HepG2 (cell line): ENCODE measurements around the gene PSMG3. TPM values are rescaled to one million over a fixed set of nuclear protein-coding genes. Genes with fewer than 3 reads are reported as not detected.

Experiments used
- ATAC-seq: fragments of 200-7000 bp; cut with Tn5 transposase; 3 replicates; pipeline ENCODE4 v1.9.1; 2020; ENCODE audit warnings: mild to moderate bottlenecking, moderate library complexity
- BruUV-seq: library from RNA; stranded (reverse); fragments of 400-500 nt; replicated peaks from 2 replicates; lab custom pipeline; 2021; lab: Mats Ljungman, UMichigan
- CTCF ChIA-PET: fragments of 300-600 bp; formaldehyde crosslinking; extraction: SDS; loops from one replicate; lab custom pipeline; 2021; ENCODE audit warnings: low total read pairs, inconsistent platforms, low intra/inter-chr PET ratio; lab: Yijun Ruan, JAX
- POLR2A ChIA-PET: fragments of 350-600 bp; sonication (Branson Sonifier 250); formaldehyde crosslinking; loops from one replicate; lab custom pipeline; 2020; ENCODE audit warnings: antibody characterized with exemption, inconsistent platforms; lab: Yijun Ruan, JAX
- DNase-seq: peaks from one replicate; pipeline ENCODE4 v3.0.0-alpha.2; 2015; ENCODE audit warnings: low spot score
- FAIRE-seq: peaks from 3 replicates; lab custom pipeline; 2011; peaks lifted over from hg19 to GRCh38; lab: Jason Lieb, UNC
- H2AFZ ChIP-seq: one replicate; pipeline ENCODE4 v1.6.1; 2011; ENCODE audit warnings: low read length, inconsistent platforms
- H3K27ac ChIP-seq: fragments of 300-600 bp; 3 replicates; pipeline ENCODE4 v1.8.0; 2011; ENCODE audit warnings: mixed run types, mild to moderate bottlenecking, mixed read lengths, low read length, inconsistent platforms; ENCODE audit not compliant: insufficient read depth; ENCODE audit errors: extremely low read length
- H3K27me3 ChIP-seq, 2 experiments: fragments of 200-600 bp in 1 of 2; 2 replicates in 1 of 2; 3 replicates in 1 of 2; pipeline versions ENCODE4 v1.6.0 to v1.8.0; 2011; ENCODE audit warnings: low read length in 2 of 2, mild to moderate bottlenecking in 2 of 2, moderate library complexity in 2 of 2, inconsistent platforms in 1 of 2; ENCODE audit not compliant: insufficient read depth in 2 of 2, control insufficient read depth in 1 of 2
- H3K36me3 ChIP-seq, 2 experiments: fragments of 200-600 bp in 1 of 2; replicated peaks in 1 of 2; 2 replicates in 1 of 2; 3 replicates in 1 of 2; pipeline versions ENCODE4 v1.5.1 to v1.8.0; 2011; ENCODE audit warnings: low read length in 2 of 2, inconsistent platforms in 1 of 2; ENCODE audit not compliant: insufficient read depth in 2 of 2, control insufficient read depth in 1 of 2
- H3K4me1 ChIP-seq: 2 replicates; pipeline ENCODE4 v1.5.1; 2012; ENCODE audit warnings: low read length, inconsistent platforms; ENCODE audit not compliant: insufficient read depth
- H3K4me2 ChIP-seq: 2 replicates; pipeline ENCODE4 v1.6.0; 2011; ENCODE audit warnings: low read depth, low read length, inconsistent platforms
- H3K4me3 ChIP-seq, 3 experiments: fragments of 200-600 bp in 1 of 3; sonication (generic), shearing (Covaris generic) in 1 of 3; replicated peaks in 1 of 3; 2 replicates each; pipeline ENCODE4 v1.5.1; 2011 to 2016; ENCODE audit warnings: low read length in 3 of 3, inconsistent platforms in 2 of 3, low read depth in 2 of 3, mild to moderate bottlenecking in 2 of 3, control low read depth in 1 of 3, mixed read lengths in 1 of 3; ENCODE audit not compliant: insufficient read depth in 1 of 3
- H3K79me2 ChIP-seq: one replicate; pipeline ENCODE4 v1.6.1; 2011; ENCODE audit warnings: low read length, inconsistent platforms; ENCODE audit not compliant: insufficient read depth
- H3K9ac ChIP-seq: 2 replicates; pipeline ENCODE4 v1.6.0; 2011; ENCODE audit warnings: mild to moderate bottlenecking, low read depth, low read length, inconsistent platforms; ENCODE audit not compliant: insufficient read depth
- H3K9me3 ChIP-seq: 2 replicates; pipeline ENCODE4 v1.5.1; 2012; ENCODE audit warnings: mild to moderate bottlenecking, low read length
- H4K20me1 ChIP-seq: 2 replicates; pipeline ENCODE4 v1.6.0; 2011; ENCODE audit warnings: inconsistent platforms, mild to moderate bottlenecking, low read length, moderate library complexity; ENCODE audit not compliant: insufficient read depth
- GTF2F1 ChIP-seq: fragments of 150-350 bp; IDR thresholded peaks from 2 replicates; pipeline ENCODE4 v1.6.1; 2014; ENCODE audit warnings: low read length
- HOXA7 ChIP-seq: sonication (generic); formaldehyde crosslinking; IDR thresholded peaks from 2 replicates; pipeline ENCODE4 v1.8.1; 2022; ENCODE audit warnings: mild to moderate bottlenecking, missing genetic modification reagents, moderate library complexity
- MIER3 ChIP-seq: IDR thresholded peaks from 2 replicates; pipeline ENCODE4 v1.6.1; 2016; ENCODE audit warnings: missing compliant biosample characterization, borderline replicate concordance
- RXRB ChIP-seq: IDR thresholded peaks from 2 replicates; pipeline ENCODE4 v1.6.1; 2016; ENCODE audit warnings: borderline replicate concordance, missing genetic modification reagents, missing compliant biosample characterization
- YY1 ChIP-seq: IDR thresholded peaks from 2 replicates; pipeline ENCODE4 v1.6.1; 2011; ENCODE audit warnings: low read length, low read depth, moderate library complexity, mild to moderate bottlenecking; ENCODE audit not compliant: insufficient read depth, insufficient replicate concordance
- ZMYM3 ChIP-seq: sonication (generic); formaldehyde crosslinking; IDR thresholded peaks from 2 replicates; pipeline ENCODE4 v1.5.1; 2020; ENCODE audit warnings: mild to moderate bottlenecking, missing genetic modification reagents
- ZNF331 ChIP-seq: sonication (generic); formaldehyde crosslinking; IDR thresholded peaks from 2 replicates; pipeline ENCODE4 v1.4.0; 2020; ENCODE audit warnings: missing genetic modification reagents
- ZNF562 ChIP-seq: sonication (generic); formaldehyde crosslinking; IDR thresholded peaks from 2 replicates; pipeline ENCODE4 v1.8.0; 2022; ENCODE audit warnings: missing genetic modification reagents, borderline replicate concordance
- ZNF598 ChIP-seq: sonication (generic); formaldehyde crosslinking; IDR thresholded peaks from 2 replicates; pipeline ENCODE4 v1.5.1; 2020; ENCODE audit warnings: mild to moderate bottlenecking, missing genetic modification reagents, borderline replicate concordance
- ZNF607 ChIP-seq: sonication (generic); formaldehyde crosslinking; IDR thresholded peaks from 2 replicates; pipeline ENCODE4 v1.5.1; 2020; ENCODE audit warnings: missing genetic modification reagents, mild to moderate bottlenecking, borderline replicate concordance
- ZNF75D ChIP-seq: sonication (generic); formaldehyde crosslinking; IDR thresholded peaks from 2 replicates; pipeline ENCODE4 v1.8.1; 2023; ENCODE audit warnings: missing genetic modification reagents, mild to moderate bottlenecking, borderline replicate concordance
- ZSCAN22 ChIP-seq: sonication (generic); formaldehyde crosslinking; IDR thresholded peaks from 2 replicates; pipeline ENCODE4 v1.4.0; 2020; ENCODE audit warnings: mild to moderate bottlenecking, missing genetic modification reagents
- WGBS: methylation state at CpG from one replicate; pipeline ENCODE4 v1.1.6; 2017; ENCODE audit warnings: low lambda C conversion rate; 5-methylcytosine and 5-hydroxymethylcytosine counted together
- in situ Hi-C: cut with HindIII; loops from 2 replicates; pipeline ENCODE4 v1.10.0; 2017; ENCODE audit warnings: low pct_unique_long_range_greater_than_20kb; ENCODE audit not compliant: extremely low pct_ligation_motif_present
- intact Hi-C: fragments of 100-400 bp; cut with micrococcal nuclease; formaldehyde crosslinking; loops from one replicate; pipeline ENCODE4 v1.10.0; 2022; ENCODE audit not compliant: unreplicated experiment
- polyA plus RNA-seq, 8 experiments: library from polyadenylated mRNA; depleted of rRNA in 3 of 8; stranded (reverse) in 7 of 8; unstranded in 1 of 8; fragments of >200 nt; fragmentation: Illumina TruSeq in 4 of 8; extraction: Trizol in 4 of 8; gene quantifications; 2 replicates each; pipeline versions ENCODE4 v1.2.1 to v1.2.3, GENCODE V29; 2011 to 2016; ENCODE audit warnings: low read depth in 4 of 8, missing spikeins in 1 of 8, mixed read lengths in 1 of 8; ENCODE audit not compliant: insufficient read depth in 1 of 8
- total RNA-seq, 5 experiments: library from RNA; depleted of rRNA; stranded (reverse); fragments of >200 nt; fragmentation: Illumina TruSeq; extraction: Trizol; gene quantifications; 2 replicates each; pipeline ENCODE4 v1.2.3, GENCODE V29; 2016; ENCODE audit warnings: low read depth in 1 of 5
- TF ChIP-seq, protein P1 (sequence below): sonication (generic); formaldehyde crosslinking; IDR thresholded peaks from 2 replicates; pipeline ENCODE4 v1.5.1; 2020; ENCODE audit warnings: mild to moderate bottlenecking, moderate library complexity, missing genetic modification reagents
- TF ChIP-seq, protein P2 (sequence below): sonication (generic); formaldehyde crosslinking; IDR thresholded peaks from 2 replicates; pipeline ENCODE4 v1.4.0; 2020; ENCODE audit warnings: missing genetic modification reagents
- TF ChIP-seq, protein P3 (sequence below): IDR thresholded peaks from 2 replicates; pipeline ENCODE4 v1.6.1; 2012; ENCODE audit warnings: inconsistent platforms

PSMG3 gene
- total and polyA plus RNA-seq, 2 of the 13 experiments (the other 11 are each of a cell fraction or from before 2014, with no cell fraction given) = 29.6 to 48.4 TPM

DNA sequence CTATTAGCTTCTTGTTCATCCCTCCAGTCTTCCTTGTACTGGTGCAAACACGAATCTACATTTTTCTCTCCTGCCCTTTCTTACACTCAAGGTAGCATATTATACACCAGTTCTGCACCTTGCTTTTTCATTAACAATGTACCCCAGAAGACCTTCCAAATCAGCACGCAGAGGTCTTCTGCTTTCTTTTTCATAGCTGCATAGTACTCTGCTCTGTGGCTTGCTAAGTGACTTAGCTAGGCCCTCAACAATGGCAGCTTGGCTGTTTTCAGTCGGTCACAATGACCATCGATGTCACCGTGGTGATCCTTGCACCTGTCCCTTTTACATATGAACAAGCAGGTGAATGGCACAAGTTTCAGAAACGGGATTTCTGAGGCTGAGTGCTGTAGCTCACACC, 44.4 kb downstream of the PSMG3 start:
- H3K27me3 ChIP-seq = peaks cover 0 to 28% of the 10 kb centered on the region in 2 experiments; a peak in 4 of 5 replicates
- intact Hi-C loops = no loop called here
- no peak overlapping the region for H3K4me3 ChIP-seq
- H3K4me1 ChIP-seq = peaks cover 47% of the 10 kb centered on the region
- TF ChIP-seq GTF2F1 = no peak
- no peak for TF ChIP-seq ZSCAN22 (CRISPR knock-in tag)
- 0 out of 2 replicates have a peak, but pooled peaks have one; percentile 23 for TF ChIP-seq ZMYM3 (CRISPR knock-in tag)
- TF ChIP-seq, all 625 proteins: peak for 1
- Histone ChIP-seq H3K4me2 (no peak overlapping the region), H3K9me3 (no peaks in the 10 kb centered on the region), H3K9ac (no peak overlapping the region), H3K79me2 (no peaks in the 10 kb centered on the region), H3K36me3 (no peaks in the 10 kb centered on the region), H2AFZ (no peak overlapping the region), H3K27ac (no peak overlapping the region), H4K20me1 (no peaks in the 10 kb centered on the region)
- in situ Hi-C loops = no loop called here
- ChIA-PET POLR2A (no interaction called here), CTCF (no interaction called here)
- 37% methylated on average over 6 of the region's 6 CpGs for WGBS
- no TSS peak for BruUV-seq
- FAIRE-seq = no peak
- no peak for DNase-seq
- ATAC-seq = no peak

DNA sequence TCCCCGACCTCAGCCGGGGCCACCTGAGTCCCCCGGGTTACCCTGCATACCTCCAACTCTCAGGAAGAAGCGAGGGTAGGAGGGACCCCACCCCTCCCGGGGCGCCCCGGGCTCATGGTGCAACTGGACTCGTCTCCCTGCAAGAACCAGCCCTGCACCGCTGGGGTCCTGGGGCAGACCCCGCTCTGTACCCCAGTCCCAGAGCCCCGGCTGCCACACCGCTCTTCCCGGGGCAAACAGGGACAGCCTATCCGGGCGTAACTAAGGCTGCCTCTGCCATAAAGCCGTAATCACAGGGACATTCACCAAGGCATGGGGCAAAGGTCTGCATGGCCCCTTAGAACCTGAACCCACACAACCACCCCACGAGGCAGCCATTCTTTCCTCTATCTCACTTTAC, 46.0 kb downstream of the PSMG3 start:
- peak; percentile 25 for ATAC-seq
- Histone ChIP-seq H3K27me3 (peaks cover 0 to 28% of the 10 kb centered on the region in 2 experiments; a peak in 4 of 5 replicates), H2AFZ (peak overlapping the region; percentile 60), H3K27ac (no peak overlapping the region), H3K4me3 (peak overlapping the region in 1 of 3 experiments; percentile 65; a peak in 3 of 6 replicates), H3K4me2 (peak overlapping the region; percentile 74), H3K9ac (peak overlapping the region; percentile 27; the same call in 1 of the 2 replicates)
- DNase-seq = no peak
- 5% methylated on average over 3 of the region's 17 CpGs for WGBS
- in situ Hi-C loops = no loop called here
- FAIRE-seq = no peak
- no peak for TF ChIP-seq ZNF598
- no peak for TF ChIP-seq MIER3 (CRISPR knock-in tag)
- TF ChIP-seq ZNF331 = no peak
- TF ChIP-seq ZNF607 (CRISPR knock-in tag) = no peak
- TF ChIP-seq, protein P1, sequence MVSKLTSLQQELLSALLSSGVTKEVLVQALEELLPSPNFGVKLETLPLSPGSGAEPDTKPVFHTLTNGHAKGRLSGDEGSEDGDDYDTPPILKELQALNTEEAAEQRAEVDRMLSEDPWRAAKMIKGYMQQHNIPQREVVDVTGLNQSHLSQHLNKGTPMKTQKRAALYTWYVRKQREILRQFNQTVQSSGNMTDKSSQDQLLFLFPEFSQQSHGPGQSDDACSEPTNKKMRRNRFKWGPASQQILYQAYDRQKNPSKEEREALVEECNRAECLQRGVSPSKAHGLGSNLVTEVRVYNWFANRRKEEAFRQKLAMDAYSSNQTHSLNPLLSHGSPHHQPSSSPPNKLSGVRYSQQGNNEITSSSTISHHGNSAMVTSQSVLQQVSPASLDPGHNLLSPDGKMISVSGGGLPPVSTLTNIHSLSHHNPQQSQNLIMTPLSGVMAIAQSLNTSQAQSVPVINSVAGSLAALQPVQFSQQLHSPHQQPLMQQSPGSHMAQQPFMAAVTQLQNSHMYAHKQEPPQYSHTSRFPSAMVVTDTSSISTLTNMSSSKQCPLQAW (CRISPR knock-in tag) = no peak
- no peak for TF ChIP-seq RXRB
- TF ChIP-seq, protein P2, sequence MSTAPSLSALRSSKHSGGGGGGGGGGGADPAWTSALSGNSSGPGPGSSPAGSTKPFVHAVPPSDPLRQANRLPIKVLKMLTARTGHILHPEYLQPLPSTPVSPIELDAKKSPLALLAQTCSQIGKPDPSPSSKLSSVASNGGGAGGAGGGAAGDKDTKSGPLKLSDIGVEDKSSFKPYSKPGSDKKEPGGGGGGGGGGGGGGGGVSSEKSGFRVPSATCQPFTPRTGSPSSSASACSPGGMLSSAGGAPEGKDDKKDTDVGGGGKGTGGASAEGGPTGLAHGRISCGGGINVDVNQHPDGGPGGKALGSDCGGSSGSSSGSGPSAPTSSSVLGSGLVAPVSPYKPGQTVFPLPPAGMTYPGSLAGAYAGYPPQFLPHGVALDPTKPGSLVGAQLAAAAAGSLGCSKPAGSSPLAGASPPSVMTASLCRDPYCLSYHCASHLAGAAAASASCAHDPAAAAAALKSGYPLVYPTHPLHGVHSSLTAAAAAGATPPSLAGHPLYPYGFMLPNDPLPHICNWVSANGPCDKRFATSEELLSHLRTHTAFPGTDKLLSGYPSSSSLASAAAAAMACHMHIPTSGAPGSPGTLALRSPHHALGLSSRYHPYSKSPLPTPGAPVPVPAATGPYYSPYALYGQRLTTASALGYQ = no peak
- no peak for TF ChIP-seq YY1
- TF ChIP-seq, protein P3, sequence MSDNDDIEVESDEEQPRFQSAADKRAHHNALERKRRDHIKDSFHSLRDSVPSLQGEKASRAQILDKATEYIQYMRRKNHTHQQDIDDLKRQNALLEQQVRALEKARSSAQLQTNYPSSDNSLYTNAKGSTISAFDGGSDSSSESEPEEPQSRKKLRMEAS = no peak
- no peak for TF ChIP-seq ZNF562 (CRISPR knock-in tag)
- no peak for TF ChIP-seq HOXA7
- no peak for TF ChIP-seq ZNF75D (CRISPR knock-in tag)
- TF ChIP-seq, all 625 proteins: peak for 0
- no peaks in the 10 kb centered on the region for H3K36me3 ChIP-seq
- POLR2A ChIA-PET = interaction anchor here (1.0 kb wide), 1 partner anchor 13 kb away, joined by 3 read pairs; no protein-coding TSS in a partner anchor
- intact Hi-C loops = loop anchor here (5.0 kb wide), 1 partner anchor 33 kb away; the partner anchor contains the start of gene TMEM184A
- H3K9me3 ChIP-seq = no peaks in the 10 kb centered on the region
- H3K79me2 ChIP-seq = no peaks in the 10 kb centered on the region
- H4K20me1 ChIP-seq = no peaks in the 10 kb centered on the region
- BruUV-seq = no TSS peak
- peaks cover 45% of the 10 kb centered on the region for H3K4me1 ChIP-seq
- CTCF ChIA-PET = no interaction called here
